Fibroblast of pulmonary artery (primary cell): ENCODE results near the gene ST7.
A peak's percentile ranks its signal among the peaks of the same experiment; 100 is the strongest.

Source experiments
- DNase-seq: peaks from one replicate; pipeline ENCODE4 v3.0.0-alpha.2; 2010; ENCODE audit warnings: low read depth
- H3K4me3 ChIP-seq: replicated peaks from 2 replicates; pipeline ENCODE4 v1.5.1; 2011; ENCODE audit warnings: low read depth, mild to moderate bottlenecking, control low read depth, low read length, moderate library complexity
- TF ChIP-seq, protein P1 (sequence below): IDR thresholded peaks from 2 replicates; pipeline ENCODE4 v1.5.1; 2011; ENCODE audit warnings: mild to moderate bottlenecking, control low read depth, low read length, inconsistent platforms; ENCODE audit errors: missing control alignments

The ST7 gene

DNA sequence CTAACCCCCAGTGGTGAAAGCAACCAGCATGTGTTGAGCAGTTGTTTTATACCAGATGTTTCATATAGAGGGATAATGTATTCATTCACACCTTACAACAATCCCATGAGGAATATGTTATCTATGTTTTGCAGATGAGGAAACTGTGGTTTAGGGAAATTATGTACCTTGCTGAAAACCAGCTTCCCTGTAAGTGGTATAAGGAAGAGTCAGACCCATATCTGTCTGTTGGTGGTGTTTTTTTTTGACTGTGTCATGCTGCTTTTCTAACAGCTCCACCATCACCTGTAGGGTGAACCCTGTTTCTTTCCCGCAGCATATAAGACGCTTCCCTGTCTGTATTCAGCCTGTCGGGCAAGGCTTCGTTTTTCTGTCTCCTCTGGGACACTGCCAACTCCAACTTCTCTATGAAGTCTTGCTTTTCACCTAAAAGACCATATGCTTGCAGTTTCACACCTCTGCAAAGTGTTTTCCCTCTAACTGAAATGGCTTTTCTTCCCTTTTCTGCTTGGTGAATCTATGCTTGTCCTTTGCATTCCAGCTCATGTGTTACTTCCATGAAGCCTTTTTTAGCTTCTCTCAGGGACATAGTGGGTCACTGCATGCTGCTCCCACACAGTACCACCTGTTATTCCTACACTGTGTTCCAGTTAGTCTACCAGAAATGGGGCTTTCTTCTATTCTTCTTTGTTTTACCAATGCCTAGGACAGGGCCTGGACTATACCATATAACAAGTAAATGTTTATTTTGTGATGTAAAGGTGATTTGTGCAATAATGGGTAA, 92.8 kb downstream of the ST7 start:
- H3K4me3 ChIP-seq: no peak overlapping the region
- TF ChIP-seq, protein P1, sequence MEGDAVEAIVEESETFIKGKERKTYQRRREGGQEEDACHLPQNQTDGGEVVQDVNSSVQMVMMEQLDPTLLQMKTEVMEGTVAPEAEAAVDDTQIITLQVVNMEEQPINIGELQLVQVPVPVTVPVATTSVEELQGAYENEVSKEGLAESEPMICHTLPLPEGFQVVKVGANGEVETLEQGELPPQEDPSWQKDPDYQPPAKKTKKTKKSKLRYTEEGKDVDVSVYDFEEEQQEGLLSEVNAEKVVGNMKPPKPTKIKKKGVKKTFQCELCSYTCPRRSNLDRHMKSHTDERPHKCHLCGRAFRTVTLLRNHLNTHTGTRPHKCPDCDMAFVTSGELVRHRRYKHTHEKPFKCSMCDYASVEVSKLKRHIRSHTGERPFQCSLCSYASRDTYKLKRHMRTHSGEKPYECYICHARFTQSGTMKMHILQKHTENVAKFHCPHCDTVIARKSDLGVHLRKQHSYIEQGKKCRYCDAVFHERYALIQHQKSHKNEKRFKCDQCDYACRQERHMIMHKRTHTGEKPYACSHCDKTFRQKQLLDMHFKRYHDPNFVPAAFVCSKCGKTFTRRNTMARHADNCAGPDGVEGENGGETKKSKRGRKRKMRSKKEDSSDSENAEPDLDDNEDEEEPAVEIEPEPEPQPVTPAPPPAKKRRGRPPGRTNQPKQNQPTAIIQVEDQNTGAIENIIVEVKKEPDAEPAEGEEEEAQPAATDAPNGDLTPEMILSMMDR: no peak

GRCh38 chr7:117047496-117047895, 94.2 kb downstream of the ST7 start:
- TF ChIP-seq, protein P1: no peak
- H3K4me3 ChIP-seq: no peak overlapping the region
- peak; percentile 33 for DNase-seq

More for the DNA sequence above, 92.8 kb downstream of the ST7 start:
- no peak for DNase-seq

DNA sequence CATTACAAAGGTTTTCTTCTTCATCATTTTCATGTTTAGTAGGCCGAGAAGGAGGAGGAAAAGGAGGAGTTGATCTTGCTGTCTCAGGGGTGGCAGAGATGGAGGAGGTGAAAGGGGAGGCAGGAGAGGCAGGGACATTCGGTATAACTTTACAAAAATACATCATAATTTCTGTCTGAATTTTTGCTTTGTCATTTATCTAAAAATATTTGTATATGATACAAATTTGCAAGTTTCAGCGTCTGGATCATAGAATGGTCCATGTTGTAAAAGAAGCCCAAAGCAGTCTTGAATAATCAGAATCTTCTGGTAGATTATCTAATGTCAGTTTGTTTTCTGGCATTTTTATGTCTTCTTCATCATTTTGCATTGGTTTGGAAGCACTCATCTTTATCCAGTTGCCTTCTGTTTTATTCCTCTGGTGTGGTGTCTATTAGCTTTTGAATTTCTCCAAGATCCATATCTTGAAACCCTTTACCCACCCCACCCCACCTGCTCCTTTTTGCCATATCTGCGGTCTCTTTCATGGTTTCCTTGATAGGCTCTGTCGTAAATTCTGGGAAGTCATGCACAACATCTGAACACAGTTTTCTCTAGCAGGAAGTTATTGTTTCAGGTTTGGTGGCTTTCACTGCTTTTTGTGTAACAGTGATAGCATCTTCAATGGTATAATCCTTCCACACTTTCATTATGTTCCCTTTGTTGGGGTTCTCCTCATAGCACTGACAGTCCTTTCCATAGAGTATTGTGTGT, 95.0 kb downstream of the ST7 start:
- no peak overlapping the region for H3K4me3 ChIP-seq
- TF ChIP-seq, protein P1: no peak
- no peak for DNase-seq

DNA sequence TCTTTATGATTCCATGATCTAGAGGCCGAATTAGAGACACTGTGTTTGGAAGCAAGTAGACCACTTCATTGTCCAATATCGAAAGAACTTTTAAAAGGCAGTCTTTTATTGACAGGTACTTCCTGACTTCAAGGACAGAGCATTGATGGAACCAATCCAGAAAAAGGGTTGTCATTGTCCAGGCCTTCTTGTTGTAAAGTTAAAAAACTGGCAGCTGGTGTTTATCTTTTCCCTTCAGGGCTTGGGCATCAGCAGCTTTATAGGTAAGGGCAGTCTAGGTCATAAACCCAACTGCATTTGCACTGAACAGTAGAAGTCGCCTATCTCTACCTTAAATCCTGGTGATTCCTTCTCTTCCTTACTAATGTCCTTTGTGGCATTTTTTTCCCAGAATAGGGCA, 95.6 kb downstream of the ST7 start:
- no peak overlapping the region for H3K4me3 ChIP-seq
- TF ChIP-seq, protein P1: no peak
- no peak for DNase-seq

DNA sequence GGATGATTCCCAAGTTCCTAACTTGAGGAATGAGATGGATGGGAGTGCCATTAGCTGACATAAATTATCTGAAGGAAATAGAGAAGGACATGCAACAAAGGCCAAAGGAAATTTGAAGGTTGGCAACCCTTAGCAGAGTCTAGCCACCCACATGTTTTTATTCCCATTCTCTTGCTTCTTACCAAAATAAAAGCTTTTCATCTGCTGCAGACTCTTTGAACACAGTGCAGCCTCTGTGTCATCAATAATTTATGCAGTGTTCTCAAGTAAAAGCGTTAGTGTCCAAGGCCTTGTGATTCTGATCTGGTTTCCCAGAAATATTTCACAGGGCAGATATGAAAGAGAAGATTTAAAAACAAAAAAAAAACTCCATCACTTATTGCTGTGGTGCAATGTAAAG, 98.5 kb downstream of the ST7 start:
- no peak overlapping the region for H3K4me3 ChIP-seq
- TF ChIP-seq, protein P1: no peak

GRCh38 chr7:117053432-117053831, 100.1 kb downstream of the ST7 start:
- TF ChIP-seq, protein P1: no peak
- DNase-seq: peak; percentile 13
- no peak overlapping the region for H3K4me3 ChIP-seq

More for the DNA sequence above, 98.5 kb downstream of the ST7 start:
- DNase-seq: no peak
